AG09309 (cell line): ENCODE data around the gene ANAPC2.

Experiments used
- DNase-seq: peaks from one replicate; pipeline ENCODE4 v3.0.0-alpha.2; 2010; ENCODE audit warnings: low read depth
- H3K4me3 ChIP-seq: 2 replicates; pipeline ENCODE4 v1.5.1; 2011; ENCODE audit warnings: mild to moderate bottlenecking, low read depth, low read length, moderate library complexity; ENCODE audit not compliant: control insufficient read depth
- TF ChIP-seq, protein P1 (sequence below): IDR thresholded peaks from 2 replicates; pipeline ENCODE4 v1.5.1; 2011; ENCODE audit warnings: mild to moderate bottlenecking, low read depth, low read length, inconsistent platforms; ENCODE audit not compliant: insufficient read depth, control insufficient read depth; ENCODE audit errors: missing control alignments

Gene ANAPC2

GRCh38 chr9:137226338-137227053 lies 38.1 kb upstream of the ANAPC2 start:
- DNase-seq: no peak
- TF ChIP-seq, protein P1, sequence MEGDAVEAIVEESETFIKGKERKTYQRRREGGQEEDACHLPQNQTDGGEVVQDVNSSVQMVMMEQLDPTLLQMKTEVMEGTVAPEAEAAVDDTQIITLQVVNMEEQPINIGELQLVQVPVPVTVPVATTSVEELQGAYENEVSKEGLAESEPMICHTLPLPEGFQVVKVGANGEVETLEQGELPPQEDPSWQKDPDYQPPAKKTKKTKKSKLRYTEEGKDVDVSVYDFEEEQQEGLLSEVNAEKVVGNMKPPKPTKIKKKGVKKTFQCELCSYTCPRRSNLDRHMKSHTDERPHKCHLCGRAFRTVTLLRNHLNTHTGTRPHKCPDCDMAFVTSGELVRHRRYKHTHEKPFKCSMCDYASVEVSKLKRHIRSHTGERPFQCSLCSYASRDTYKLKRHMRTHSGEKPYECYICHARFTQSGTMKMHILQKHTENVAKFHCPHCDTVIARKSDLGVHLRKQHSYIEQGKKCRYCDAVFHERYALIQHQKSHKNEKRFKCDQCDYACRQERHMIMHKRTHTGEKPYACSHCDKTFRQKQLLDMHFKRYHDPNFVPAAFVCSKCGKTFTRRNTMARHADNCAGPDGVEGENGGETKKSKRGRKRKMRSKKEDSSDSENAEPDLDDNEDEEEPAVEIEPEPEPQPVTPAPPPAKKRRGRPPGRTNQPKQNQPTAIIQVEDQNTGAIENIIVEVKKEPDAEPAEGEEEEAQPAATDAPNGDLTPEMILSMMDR: no peak
- no peak overlapping the region for H3K4me3 ChIP-seq

DNA sequence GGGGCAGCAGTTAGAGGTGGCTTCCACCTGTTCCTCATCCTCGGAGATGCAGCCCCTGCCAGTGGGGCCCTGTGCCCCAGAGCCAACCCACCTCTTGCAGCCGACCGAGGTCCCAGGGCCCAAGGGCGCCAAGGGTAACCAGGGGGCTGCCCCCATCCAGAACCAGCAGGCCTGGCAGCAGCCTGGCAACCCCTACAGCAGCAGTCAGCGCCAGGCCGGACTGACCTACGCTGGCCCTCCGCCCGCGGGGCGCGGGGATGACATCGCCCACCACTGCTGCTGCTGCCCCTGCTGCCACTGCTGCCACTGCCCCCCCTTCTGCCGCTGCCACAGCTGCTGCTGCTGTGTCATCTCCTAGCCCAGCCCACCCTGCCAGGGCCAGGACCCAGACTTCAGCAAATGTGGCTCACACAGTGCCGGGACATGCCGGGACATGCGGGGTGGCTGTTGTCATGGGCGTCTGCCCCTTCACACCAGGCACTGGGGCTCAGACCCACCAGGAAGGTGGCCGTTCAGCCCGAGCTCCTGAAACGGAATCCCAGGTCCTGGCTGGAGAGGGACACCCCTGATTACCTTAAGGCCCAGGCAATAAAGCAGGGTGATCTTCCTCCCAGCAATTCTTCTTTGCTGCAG lies 37.5 kb upstream of the ANAPC2 start:
- H3K4me3 ChIP-seq: no peak overlapping the region
- TF ChIP-seq, protein P1: no peak

GRCh38 chr9:137224830-137225694 lies 36.7 kb upstream of the ANAPC2 start, which contains the start of gene CYSRT1:
CYSRT1 (plus strand) TSS chr9:137225174; CDS start chr9:137225622, 448 bp downstream.
- TF ChIP-seq, protein P1: no peak
- no peak for DNase-seq
- peak within 1 kb of the TSS; percentile 91 for H3K4me3 ChIP-seq

More for the DNA sequence above, 37.5 kb upstream of the ANAPC2 start:
- DNase-seq: no peak

- H3K4me3 ChIP-seq: peak overlapping the region; percentile 91
These were observed 35.0 kb upstream of the ANAPC2 start for GRCh38 chr9:137223078-137223970.

GRCh38 chr9:137222190-137223077 lies 34.1 kb upstream of the ANAPC2 start, which contains the start of gene RNF208:
RNF208 (minus strand) TSS chr9:137222240; CDS start chr9:137221212, 1,028 bp downstream.
- TF ChIP-seq, protein P1: no peak
- peak within 1 kb of the TSS; percentile 91 for H3K4me3 ChIP-seq
- no peak for DNase-seq

More at GRCh38 chr9:137223078-137223970, 35.0 kb upstream of the ANAPC2 start:
- DNase-seq: peak; percentile 91
- TF ChIP-seq, protein P1: no peak
